CD14-positive monocyte (primary cell): Measurements from ENCODE around the gene EPB41L4A. TPM values are rescaled to one million over a fixed set of nuclear protein-coding genes. Genes with fewer than 3 reads are reported as not detected.

Experiments used
- DNase-seq, 3 donors: peaks; one replicate each; pipeline ENCODE4 v3.0.0-alpha.2; 2011 to 2022
- H2AFZ ChIP-seq: 2 replicates; pipeline ENCODE4 v1.6.0; 2012; ENCODE audit warnings: mild to moderate bottlenecking, low read depth, low read length, inconsistent platforms; ENCODE audit not compliant: insufficient read depth, poor library complexity, severe bottlenecking
- H3K27ac ChIP-seq, 2 donors: 1 replicate in 1 of 2; 2 replicates in 1 of 2; pipeline ENCODE4 v1.5.1; 2012 to 2013; ENCODE audit warnings: low read length in 2 of 2, control low read depth in 1 of 2, inconsistent platforms in 1 of 2, low read depth in 1 of 2, mild to moderate bottlenecking in 1 of 2
- H3K27me3 ChIP-seq, 2 donors: one replicate each; pipeline versions ENCODE4 v1.6.0 to v1.6.1; 2011 to 2013; ENCODE audit warnings: low read length in 2 of 2; ENCODE audit not compliant: control insufficient read depth in 2 of 2, insufficient read depth in 2 of 2
- H3K36me3 ChIP-seq, 2 donors: replicated peaks in 1 of 2; 1 replicate in 1 of 2; 2 replicates in 1 of 2; pipeline versions ENCODE4 v1.5.1 to v1.6.1; 2012 to 2013; ENCODE audit warnings: low read length in 2 of 2, control low read depth in 1 of 2, inconsistent platforms in 1 of 2, mild to moderate bottlenecking in 1 of 2; ENCODE audit not compliant: insufficient read depth in 2 of 2, control insufficient read depth in 1 of 2
- H3K4me1 ChIP-seq, 2 donors: 1 replicate in 1 of 2; 2 replicates in 1 of 2; pipeline versions ENCODE4 v1.5.1 to v1.6.1; 2012 to 2013; ENCODE audit warnings: low read length in 2 of 2, control low read depth in 1 of 2, inconsistent platforms in 1 of 2, mild to moderate bottlenecking in 1 of 2, moderate library complexity in 1 of 2; ENCODE audit not compliant: insufficient read depth in 2 of 2, control insufficient read depth in 1 of 2
- H3K4me2 ChIP-seq: replicated peaks from 2 replicates; pipeline ENCODE3; 2012; ENCODE audit warnings: low read length, moderate library complexity, mild to moderate bottlenecking; ENCODE audit not compliant: poor library complexity, severe bottlenecking; ENCODE audit errors: extremely low read depth
- H3K4me3 ChIP-seq, 3 experiments: fragments of 200-600 bp in 1 of 3; sonication (generic) in 1 of 3; replicated peaks in 1 of 3; 1 replicate in 2 of 3; 2 replicates in 1 of 3; pipeline ENCODE4 v1.5.1; 2011 to 2013; ENCODE audit warnings: low read length in 3 of 3, mild to moderate bottlenecking in 3 of 3, control low read depth in 2 of 3, low read depth in 2 of 3, inconsistent platforms in 1 of 3, moderate library complexity in 1 of 3
- H3K79me2 ChIP-seq: 2 replicates; pipeline ENCODE4 v1.6.0; 2012; ENCODE audit warnings: mild to moderate bottlenecking, control low read depth, inconsistent platforms, low read length, moderate library complexity; ENCODE audit not compliant: insufficient read depth
- H3K9ac ChIP-seq: 2 replicates; pipeline ENCODE4 v1.6.0; 2017; ENCODE audit warnings: low read length, mild to moderate bottlenecking; ENCODE audit not compliant: insufficient read depth, poor library complexity, severe bottlenecking
- H3K9me3 ChIP-seq, 2 donors: replicated peaks in 1 of 2; 1 replicate in 1 of 2; 2 replicates in 1 of 2; pipeline versions ENCODE4 v1.5.1 to v1.6.1; 2012 to 2013; ENCODE audit warnings: low read length in 2 of 2, control low read depth in 1 of 2; ENCODE audit not compliant: control insufficient read depth in 1 of 2, insufficient read depth in 1 of 2
- H4K20me1 ChIP-seq: 2 replicates; pipeline ENCODE4 v1.6.0; 2012; ENCODE audit warnings: mild to moderate bottlenecking, low read length, control low read depth, moderate library complexity; ENCODE audit not compliant: insufficient read depth
- H3K27ac Mint-ChIP-seq, 7 donors: one replicate each; pipeline ENCODE4 v1.8.0; 2020; ENCODE audit warnings: mild to moderate bottlenecking in 7 of 7, mixed read lengths in 7 of 7, moderate library complexity in 6 of 7, inconsistent platforms in 2 of 7
- H3K27me3 Mint-ChIP-seq, 3 donors: one replicate each; pipeline ENCODE4 v1.8.0; 2021 to 2022; ENCODE audit warnings: low read depth in 3 of 3, mild to moderate bottlenecking in 3 of 3, mixed read lengths in 3 of 3, moderate library complexity in 3 of 3, inconsistent platforms in 1 of 3
- H3K36me3 Mint-ChIP-seq, 2 donors: one replicate each; pipeline ENCODE4 v1.8.0; 2020; ENCODE audit warnings: mixed read lengths in 2 of 2, inconsistent platforms in 1 of 2, mild to moderate bottlenecking in 1 of 2
- H3K4me1 Mint-ChIP-seq: one replicate; pipeline ENCODE4 v1.8.0; 2020; ENCODE audit warnings: mild to moderate bottlenecking, mixed read lengths
- H3K4me3 Mint-ChIP-seq, 2 donors: one replicate each; pipeline ENCODE4 v1.8.0; 2020; ENCODE audit warnings: mild to moderate bottlenecking in 2 of 2, mixed read lengths in 2 of 2, moderate library complexity in 1 of 2
- H3K9me3 Mint-ChIP-seq, 7 donors: one replicate each; pipeline ENCODE4 v1.8.0; 2020 to 2022; ENCODE audit warnings: mixed read lengths in 7 of 7, mild to moderate bottlenecking in 6 of 7, moderate library complexity in 6 of 7, inconsistent platforms in 2 of 7
- WGBS: methylation state at CpG from one replicate; pipeline ENCODE4 v1.1.5; 2013; ENCODE audit warnings: missing lambda C conversion rate; ENCODE audit not compliant: insufficient coverage; 5-methylcytosine and 5-hydroxymethylcytosine counted together
- intact Hi-C, 2 donors: fragments of 100-400 bp; cut with micrococcal nuclease; formaldehyde crosslinking; loops; one replicate each; pipeline versions ENCODE4 v1.15.0 to v1.15.1; 2023
- polyA plus RNA-seq, 3 donors: library from polyadenylated mRNA; depleted of rRNA in 1 of 3; unstranded in 2 of 3; stranded (reverse) in 1 of 3; fragments of 300-500 nt in 2 of 3; fragments of >200 nt in 1 of 3; fragmentation: Illumina TruSeq in 2 of 3; gene quantifications; 1 replicate in 2 of 3; 2 replicates in 1 of 3; pipeline ENCODE4 v1.2.3, GENCODE V29; 2012 to 2021
- TF ChIP-seq, protein P1 (sequence below): fragments of 200-600 bp; IDR thresholded peaks from one replicate; pipeline ENCODE4 v1.8.0; 2022; ENCODE audit warnings: antibody characterized with exemption, mild to moderate bottlenecking

EPB41L4A gene
- polyA plus RNA-seq, 3 donors: 0.01 to 0.05 TPM; not detected in 1

DNA sequence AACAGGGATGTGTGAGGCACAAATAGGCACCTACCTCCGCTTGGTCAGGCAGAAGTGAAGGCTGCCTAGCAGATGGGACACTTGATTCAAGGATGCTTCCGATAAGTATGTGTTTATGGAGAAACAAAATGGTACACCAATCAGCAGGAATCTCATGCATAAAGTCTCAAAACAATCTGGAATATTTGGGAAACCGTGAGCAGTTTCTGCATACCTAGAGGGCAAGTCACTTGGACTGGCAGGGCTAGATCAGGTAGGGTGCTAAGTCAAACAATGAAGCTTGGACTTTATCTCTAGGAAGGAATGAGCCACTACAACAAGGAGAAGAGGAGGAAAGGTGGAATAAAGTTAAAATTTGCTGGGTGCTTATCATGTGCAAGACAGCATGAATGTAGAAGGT is 5.5 kb downstream of the EPB41L4A start:
- Histone ChIP-seq H2AFZ (no peak overlapping the region), H3K9ac (no peak overlapping the region), H3K9me3 (peaks cover 0 to 13% of the 10 kb centered on the region in 2 donors), H3K36me3 (no peaks in the 10 kb centered on the region), H3K79me2 (no peaks in the 10 kb centered on the region), H3K4me2 (no peak overlapping the region), H3K4me1 (peaks cover 7 to 8% of the 10 kb centered on the region in 2 donors), H4K20me1 (no peaks in the 10 kb centered on the region), H3K27ac (no peak overlapping the region), H3K27me3 (peaks cover 31 to 44% of the 10 kb centered on the region in 2 donors), H3K4me3 (no peak overlapping the region)
- intact Hi-C loops: loop anchor here in 1 of 2 donors (10.0 kb wide), 1 partner anchor 239 kb away; no protein-coding TSS in a partner anchor
- Mint-ChIP-seq H3K27me3 (peaks cover 28 to 41% (median 28%) of the 10 kb centered on the region in 3 donors), H3K4me1 (peaks cover 9% of the 10 kb centered on the region), H3K27ac (no peak overlapping the region), H3K36me3 (no peaks in the 10 kb centered on the region), H3K4me3 (no peak overlapping the region), H3K9me3 (peaks cover 0 to 3% (median 0%) of the 10 kb centered on the region in 7 donors)
- WGBS: 96% methylated on average over 3 of the region's 3 CpGs
- TF ChIP-seq, protein P1, sequence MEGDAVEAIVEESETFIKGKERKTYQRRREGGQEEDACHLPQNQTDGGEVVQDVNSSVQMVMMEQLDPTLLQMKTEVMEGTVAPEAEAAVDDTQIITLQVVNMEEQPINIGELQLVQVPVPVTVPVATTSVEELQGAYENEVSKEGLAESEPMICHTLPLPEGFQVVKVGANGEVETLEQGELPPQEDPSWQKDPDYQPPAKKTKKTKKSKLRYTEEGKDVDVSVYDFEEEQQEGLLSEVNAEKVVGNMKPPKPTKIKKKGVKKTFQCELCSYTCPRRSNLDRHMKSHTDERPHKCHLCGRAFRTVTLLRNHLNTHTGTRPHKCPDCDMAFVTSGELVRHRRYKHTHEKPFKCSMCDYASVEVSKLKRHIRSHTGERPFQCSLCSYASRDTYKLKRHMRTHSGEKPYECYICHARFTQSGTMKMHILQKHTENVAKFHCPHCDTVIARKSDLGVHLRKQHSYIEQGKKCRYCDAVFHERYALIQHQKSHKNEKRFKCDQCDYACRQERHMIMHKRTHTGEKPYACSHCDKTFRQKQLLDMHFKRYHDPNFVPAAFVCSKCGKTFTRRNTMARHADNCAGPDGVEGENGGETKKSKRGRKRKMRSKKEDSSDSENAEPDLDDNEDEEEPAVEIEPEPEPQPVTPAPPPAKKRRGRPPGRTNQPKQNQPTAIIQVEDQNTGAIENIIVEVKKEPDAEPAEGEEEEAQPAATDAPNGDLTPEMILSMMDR: no peak
- no peak for DNase-seq

DNA sequence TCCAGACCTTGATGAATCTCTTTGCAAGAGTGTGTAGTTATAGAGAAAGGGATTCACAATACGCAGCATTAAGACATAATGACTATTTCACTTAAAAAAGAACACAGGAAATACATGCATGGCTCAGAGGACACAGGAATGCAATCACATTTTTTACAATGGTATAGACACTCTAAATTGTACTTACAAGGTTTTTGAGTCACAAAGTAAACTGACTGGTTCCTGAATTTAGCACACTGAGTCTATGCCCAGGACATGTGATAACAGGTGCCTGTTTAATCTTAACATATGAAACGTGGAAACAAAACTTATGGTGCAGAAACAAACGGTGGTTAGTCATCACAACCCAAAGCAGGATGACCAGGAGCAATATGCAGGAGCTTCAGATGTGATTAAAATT is 6.7 kb downstream of the EPB41L4A start:
- Histone ChIP-seq H3K9ac (no peak overlapping the region), H3K4me3 (no peak overlapping the region), H3K36me3 (no peaks in the 10 kb centered on the region), H3K27me3 (peaks cover 20 to 31% of the 10 kb centered on the region in 2 donors), H3K4me2 (no peak overlapping the region), H3K79me2 (no peaks in the 10 kb centered on the region), H2AFZ (no peak overlapping the region), H3K27ac (no peak overlapping the region), H4K20me1 (no peaks in the 10 kb centered on the region), H3K9me3 (peaks cover 0 to under 1% of the 10 kb centered on the region in 2 donors), H3K4me1 (no peaks in the 10 kb centered on the region)
- peaks cover 0 to 3% (median 0%) of the 10 kb centered on the region in 7 donors for H3K9me3 Mint-ChIP-seq
- peaks cover 15 to 34% (median 18%) of the 10 kb centered on the region in 3 donors for H3K27me3 Mint-ChIP-seq
- H3K36me3 Mint-ChIP-seq: no peaks in the 10 kb centered on the region
- H3K27ac Mint-ChIP-seq: no peak overlapping the region
- intact Hi-C loops: loop anchor here in 1 of 2 donors (10.0 kb wide), 1 partner anchor 238 kb away; no protein-coding TSS in a partner anchor
- no CpG with 5 or more reads among the region's 3 CpGs for WGBS
- no peaks in the 10 kb centered on the region for H3K4me1 Mint-ChIP-seq
- no peak for DNase-seq
- TF ChIP-seq, protein P1: no peak
- H3K4me3 Mint-ChIP-seq: no peak overlapping the region
